Fibroblast of peridontal ligament (primary cell): Measurements from ENCODE around the gene GRIN3B.

Experiments
- DNase-seq: peaks from one replicate; pipeline ENCODE4 v3.0.0-alpha.2; 2010; ENCODE audit errors: extremely low read depth

The GRIN3B gene

DNA sequence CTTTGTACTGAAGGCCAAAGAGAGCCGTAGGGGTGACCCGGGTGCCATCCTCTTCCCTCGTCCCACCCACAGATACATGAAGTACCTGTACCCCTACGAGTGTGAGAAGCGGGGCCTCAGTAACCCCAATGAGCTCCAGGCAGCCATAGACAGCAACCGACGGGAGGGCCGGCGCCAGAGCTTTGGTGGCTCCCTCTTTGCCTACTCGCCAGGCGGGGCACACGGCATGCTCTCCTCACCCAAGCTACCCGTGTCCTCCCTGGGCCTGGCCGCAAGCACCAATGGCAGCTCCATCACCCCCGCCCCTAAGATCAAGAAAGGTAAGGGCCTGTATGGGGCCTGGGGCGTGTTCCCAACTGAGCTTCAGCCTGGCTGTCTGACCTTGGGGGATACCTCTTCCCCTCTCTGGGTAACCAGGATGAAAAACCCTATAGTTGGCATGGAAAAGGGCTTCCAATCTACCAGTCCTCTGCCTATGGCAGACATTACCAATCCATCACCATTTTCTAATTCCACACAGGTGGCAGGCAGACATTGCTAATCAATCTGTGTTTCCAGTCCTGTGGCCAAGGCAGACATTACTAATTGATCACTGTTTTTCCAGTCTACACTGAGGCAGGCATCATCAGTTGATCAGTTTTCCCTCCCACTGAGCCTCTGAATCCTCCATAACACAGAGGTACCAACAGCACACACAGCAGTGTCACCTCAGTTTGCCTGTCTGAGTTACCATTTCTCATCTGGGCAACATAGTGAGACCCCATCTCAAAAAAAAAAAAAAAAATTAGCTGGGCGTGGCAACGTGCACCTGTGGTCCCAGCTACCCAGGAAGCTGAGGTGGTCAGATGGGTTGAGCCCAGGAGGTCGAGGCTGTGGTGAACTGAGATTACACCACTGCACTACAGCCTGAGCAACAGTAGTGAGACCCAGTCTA is 35.2 kb upstream of the GRIN3B start:
- peak; percentile 7 for DNase-seq

DNA sequence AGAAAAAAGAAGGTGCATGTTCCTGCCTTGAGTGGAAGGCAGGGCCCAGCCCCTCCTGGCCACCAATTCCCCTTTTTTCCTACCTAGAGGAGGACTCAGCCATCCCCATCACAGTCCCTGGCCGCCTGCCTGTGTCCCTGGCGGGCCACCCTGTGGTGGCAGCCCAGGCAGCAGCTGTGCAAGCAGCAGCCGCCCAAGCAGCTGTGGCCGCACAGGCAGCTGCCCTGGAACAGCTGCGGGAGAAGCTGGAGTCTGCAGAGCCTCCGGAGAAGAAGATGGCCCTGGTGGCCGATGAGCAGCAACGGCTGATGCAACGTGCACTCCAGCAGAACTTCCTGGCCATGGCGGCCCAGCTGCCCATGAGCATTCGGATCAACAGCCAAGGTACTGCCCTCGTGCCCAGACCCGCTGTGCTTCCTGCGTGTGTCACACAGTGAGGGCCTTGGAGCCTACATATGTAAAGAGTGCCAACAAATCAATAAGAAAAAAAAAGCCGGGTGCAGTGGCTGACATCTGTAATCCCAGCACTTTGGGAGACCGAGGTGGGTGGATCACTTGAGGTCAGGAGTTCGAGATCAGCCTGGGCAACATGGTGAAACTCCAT is 33.6 kb upstream of the GRIN3B start:
- no peak for DNase-seq

- DNase-seq: peak; percentile 6
Observed at GRCh38 chr19:970695-971094, 29.5 kb upstream of the GRIN3B start.

DNA sequence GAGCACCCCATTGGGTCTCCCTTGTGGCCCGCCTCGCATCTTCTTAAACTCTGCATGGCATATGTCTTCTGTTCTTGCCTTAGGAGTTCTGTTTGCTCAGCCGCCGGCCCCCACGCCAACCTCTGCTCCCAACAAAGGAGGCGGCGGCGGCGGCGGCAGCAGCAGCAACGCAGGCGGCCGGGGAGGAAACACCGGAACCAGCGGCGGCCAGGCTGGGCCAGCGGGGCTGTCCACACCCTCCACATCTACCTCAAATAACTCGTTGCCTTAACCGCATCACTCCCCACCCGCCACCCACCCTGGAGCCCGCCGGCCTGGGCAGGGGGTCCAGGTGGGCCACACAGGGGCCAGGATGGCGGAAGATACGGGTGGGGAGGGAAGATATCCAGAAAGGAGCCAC is 28.4 kb upstream of the GRIN3B start:
- DNase-seq: no peak

GRCh38 chr19:972281-972680 is 27.9 kb upstream of the GRIN3B start:
- no peak for DNase-seq

DNA sequence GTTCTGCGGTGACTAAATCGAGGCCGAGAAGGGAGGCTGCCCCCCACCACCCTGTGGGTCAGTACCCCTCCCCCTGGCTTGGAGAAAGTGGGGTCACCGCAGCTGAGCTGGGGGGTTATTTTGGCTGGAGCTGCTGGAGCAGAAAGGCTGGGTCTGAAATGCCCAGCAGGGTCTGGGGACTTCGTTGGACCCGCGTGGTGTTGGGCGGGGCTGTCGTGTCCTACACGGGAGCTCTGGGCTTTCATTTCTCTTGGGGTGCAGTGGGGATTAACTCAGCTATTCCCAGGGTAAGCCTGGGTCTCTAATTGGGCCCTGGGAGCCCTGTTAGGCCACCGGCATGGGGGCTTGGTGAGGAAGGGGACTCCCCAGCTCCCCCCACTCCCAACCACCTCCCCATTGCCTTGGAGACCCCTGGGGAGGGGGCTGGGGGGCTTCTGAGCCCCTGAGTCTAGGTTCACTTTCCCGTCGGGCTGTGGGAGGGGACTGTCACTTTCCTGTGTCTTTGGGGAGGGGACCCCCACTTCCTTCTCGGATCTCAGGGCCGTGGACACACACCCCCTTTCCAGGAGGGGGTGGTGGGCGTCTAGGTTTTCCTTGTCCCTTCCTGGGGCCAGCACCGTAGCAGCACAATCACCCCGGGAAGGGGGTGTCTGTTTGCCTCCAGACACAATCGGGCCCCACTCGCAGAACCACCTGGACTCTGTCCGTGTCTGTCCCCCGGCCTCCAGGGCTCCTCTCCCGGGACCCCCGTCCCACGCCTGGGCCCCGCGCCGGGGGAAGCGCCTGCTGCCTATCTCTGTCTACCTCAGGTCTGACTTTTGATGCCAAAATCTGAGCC is 26.3 kb upstream of the GRIN3B start:
- no peak for DNase-seq

DNA sequence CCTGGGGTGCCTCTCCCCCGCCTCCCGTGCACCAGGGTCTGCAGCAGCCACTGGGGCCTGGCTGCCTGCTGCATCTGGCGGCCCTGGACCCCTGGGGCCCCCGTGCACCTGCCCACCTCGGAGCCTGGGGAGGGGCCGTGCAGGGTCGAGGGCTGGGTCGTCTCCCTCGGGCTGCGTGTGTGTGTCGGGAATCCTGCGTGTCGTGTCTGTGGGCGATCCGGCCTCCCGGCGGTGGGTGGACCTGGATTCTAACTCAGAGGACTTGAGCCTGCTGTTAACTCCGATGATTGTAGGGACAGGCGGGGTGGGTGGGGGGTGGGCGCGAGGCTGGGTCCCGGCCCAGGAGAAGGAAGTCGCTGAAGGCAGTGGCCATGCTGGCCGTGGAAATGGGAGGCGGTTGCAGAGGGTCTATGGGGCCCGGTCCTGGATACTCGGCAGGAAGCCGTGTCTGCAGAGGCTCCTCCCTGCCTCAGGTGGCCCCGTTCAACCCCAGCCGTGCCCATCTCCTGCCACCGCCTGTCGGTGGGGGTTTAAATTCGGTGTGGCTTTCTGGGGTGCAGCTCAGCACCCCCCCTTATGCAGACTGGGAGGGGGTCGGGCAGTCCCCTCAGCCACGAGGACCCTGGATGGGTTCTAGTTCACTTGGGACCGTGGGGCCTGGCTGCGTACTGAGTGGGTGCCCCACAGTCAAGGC is 25.5 kb upstream of the GRIN3B start:
- no peak for DNase-seq

- no peak for DNase-seq
Observed at GRCh38 chr19:976476-976875, 23.7 kb upstream of the GRIN3B start.

DNA sequence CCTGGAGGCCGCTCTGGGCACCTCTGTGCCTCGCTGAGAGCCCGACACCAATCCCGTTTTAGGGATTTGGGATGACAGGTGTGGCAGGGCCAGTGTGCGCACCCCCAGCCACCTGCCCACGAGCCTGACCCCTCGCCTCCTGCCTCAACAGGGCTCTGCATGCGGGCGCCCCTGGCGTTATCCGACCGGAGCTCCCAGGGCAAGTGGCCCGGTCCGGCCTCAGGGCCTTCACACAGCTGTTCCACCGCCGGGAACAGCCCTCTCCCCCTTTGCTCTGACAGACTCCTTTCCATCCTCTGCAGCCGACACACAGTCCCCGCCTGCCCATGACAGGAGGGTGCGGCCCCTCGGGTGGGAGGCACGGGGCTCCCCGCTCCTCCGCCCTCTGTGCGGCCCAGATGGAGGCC is 23.2 kb upstream of the GRIN3B start:
- no peak for DNase-seq

- no peak for DNase-seq
Observed at GRCh38 chr19:979318-979741, 20.9 kb upstream of the GRIN3B start.

- DNase-seq: no peak
Observed at GRCh38 chr19:980133-980998, 19.9 kb upstream of the GRIN3B start.

DNA sequence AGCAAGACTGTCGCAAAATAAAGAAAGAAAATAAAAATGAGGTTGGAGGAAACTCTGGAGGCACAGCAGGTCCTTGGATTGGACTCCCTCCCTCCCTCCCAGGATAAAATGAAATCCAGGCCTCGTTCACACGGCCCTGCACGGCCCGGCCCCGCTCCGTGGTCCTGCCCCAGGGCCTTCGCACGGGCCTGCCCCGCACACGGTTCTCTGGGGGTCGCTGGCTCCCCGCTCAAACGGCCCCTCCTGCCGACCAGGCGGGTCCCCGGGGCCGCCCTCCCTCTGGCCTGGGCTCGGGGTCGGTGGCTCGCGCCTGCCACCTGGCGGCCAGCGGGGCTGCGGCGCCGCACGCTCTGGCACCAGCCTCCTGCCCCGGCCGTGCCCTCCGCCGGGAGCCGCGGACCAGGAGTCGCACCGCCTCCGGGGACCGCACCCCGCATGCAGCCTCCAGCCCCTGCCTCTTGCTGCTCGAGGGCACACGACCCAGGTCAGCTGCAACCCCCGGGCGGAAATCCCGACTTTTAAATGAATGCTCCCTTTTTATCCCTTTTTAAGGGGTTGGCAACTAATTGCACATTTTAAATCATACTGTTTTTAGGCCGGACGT is 17.6 kb upstream of the GRIN3B start:
- peak; percentile 49 for DNase-seq

GRCh38 chr19:984165-984967 is 15.9 kb upstream of the GRIN3B start, which contains the start of gene WDR18:
Gene WDR18, plus strand, starts transcription at chr19:984345. Its CDS starts 9 bp downstream, at chr19:984354.
- peak; percentile 79 for DNase-seq

- no peak for DNase-seq
Observed at GRCh38 chr19:986083-986482, 14.1 kb upstream of the GRIN3B start.

- no peak for DNase-seq
Observed at GRCh38 chr19:988081-988480, 12.1 kb upstream of the GRIN3B start.

DNA sequence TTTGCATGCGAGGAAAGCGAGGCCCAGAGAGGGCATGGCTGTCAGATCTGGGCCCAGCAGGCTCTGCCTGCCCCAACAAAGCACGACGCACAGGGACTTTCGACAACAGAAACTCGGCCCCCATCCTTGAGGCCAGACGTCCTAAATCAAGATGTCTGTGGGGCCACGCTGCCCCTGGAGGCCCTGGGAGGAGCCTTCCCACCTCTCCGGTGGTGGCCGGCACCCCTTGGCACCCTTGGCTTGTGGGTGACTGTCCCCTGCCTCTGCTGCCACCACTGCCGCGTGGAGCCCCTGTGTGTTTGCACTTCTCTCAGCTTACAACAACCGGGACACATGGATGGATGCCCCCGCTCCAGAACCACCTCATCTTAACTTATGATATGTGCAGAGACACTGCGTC is 11.7 kb upstream of the GRIN3B start:
- DNase-seq: no peak

- no peak for DNase-seq
Observed at GRCh38 chr19:989381-990081, 10.7 kb upstream of the GRIN3B start.

DNA sequence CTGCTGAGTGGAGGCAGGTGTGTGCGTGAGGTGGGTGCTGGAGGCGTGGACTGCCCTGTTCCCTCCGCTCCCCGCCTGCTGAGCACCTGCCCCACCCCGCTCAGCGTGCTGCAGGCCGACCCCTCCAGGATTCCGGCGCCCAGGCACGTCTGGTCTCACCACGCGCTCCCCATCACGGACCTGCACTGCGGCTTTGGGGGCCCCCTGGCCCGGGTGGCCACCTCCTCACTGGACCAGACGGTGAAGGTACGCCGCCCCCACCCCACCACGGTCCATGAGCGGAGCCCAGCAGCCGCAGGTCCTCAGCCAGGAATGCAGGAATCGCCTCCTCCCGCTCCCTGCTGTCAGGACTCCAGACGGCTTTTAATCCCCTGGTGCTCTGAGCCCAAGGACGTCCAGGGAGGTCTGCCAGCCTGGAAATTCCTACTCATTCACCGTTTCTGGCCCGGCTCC is 10.1 kb upstream of the GRIN3B start:
- no peak for DNase-seq

- DNase-seq: no peak
Observed at GRCh38 chr19:990746-991145, 9.5 kb upstream of the GRIN3B start.
